Mesothelial cell of epicardium (in vitro differentiated cells): ENCODE results near the gene GAPDHS. TPM values are rescaled to one million over a fixed set of nuclear protein-coding genes. Genes with fewer than 3 reads are reported as not detected.

Experiments
- DNase-seq, 2 experiments: peaks; one replicate each; pipeline ENCODE4 v3.0.0; 2021; ENCODE audit warnings: low spot score in 2 of 2; ENCODE audit not compliant: unreplicated experiment in 2 of 2
- H3K27ac Mint-ChIP-seq: 2 replicates; pipeline ENCODE4 v1.8.0; 2021; ENCODE audit warnings: mixed read lengths
- H3K27me3 Mint-ChIP-seq: 2 replicates; pipeline ENCODE4 v1.8.0; 2021; ENCODE audit warnings: low read depth, mixed read lengths
- H3K36me3 Mint-ChIP-seq: 2 replicates; pipeline ENCODE4 v1.8.0; 2021; ENCODE audit warnings: mixed read lengths
- H3K4me1 Mint-ChIP-seq: 2 replicates; pipeline ENCODE4 v1.8.0; 2021; ENCODE audit warnings: mixed read lengths
- H3K4me3 Mint-ChIP-seq: 2 replicates; pipeline ENCODE4 v1.8.0; 2021; ENCODE audit warnings: mild to moderate bottlenecking, moderate library complexity, mixed read lengths
- H3K9me3 Mint-ChIP-seq: 2 replicates; pipeline ENCODE4 v1.8.0; 2021; ENCODE audit warnings: mixed read lengths
- CTCF ChIP-seq: fragments of 200-600 bp; sonication (generic); IDR thresholded peaks from one replicate; pipeline ENCODE4 v1.5.0; 2021; ENCODE audit warnings: antibody characterized with exemption; ENCODE audit not compliant: unreplicated experiment
- total RNA-seq: library from RNA; stranded (reverse); gene quantifications from 3 replicates; pipeline ENCODE4 v1.2.1, GENCODE V29; 2021

Gene GAPDHS
- total RNA-seq, 1 donor from 2014 or later: not detected

- no peak for TF ChIP-seq CTCF
- no peak overlapping the region for H3K27ac Mint-ChIP-seq
- no peaks in the 10 kb centered on the region for H3K27me3 Mint-ChIP-seq
- no peak for DNase-seq
- peaks cover 17% of the 10 kb centered on the region for H3K36me3 Mint-ChIP-seq
- peaks cover 5% of the 10 kb centered on the region for H3K4me1 Mint-ChIP-seq
- no peaks in the 10 kb centered on the region for H3K9me3 Mint-ChIP-seq
- no peak overlapping the region for H3K4me3 Mint-ChIP-seq
Measured at GRCh38 chr19:35498220-35498619, 35.0 kb upstream of the GAPDHS start.

- Mint-ChIP-seq H3K27ac (no peak overlapping the region), H3K36me3 (peaks cover 17% of the 10 kb centered on the region), H3K4me3 (no peak overlapping the region), H3K27me3 (no peaks in the 10 kb centered on the region), H3K4me1 (peaks cover 5% of the 10 kb centered on the region), H3K9me3 (no peaks in the 10 kb centered on the region)
- TF ChIP-seq CTCF: no peak
- DNase-seq: no peak
Measured at GRCh38 chr19:35498984-35499527, 34.2 kb upstream of the GAPDHS start.

- H3K4me3 Mint-ChIP-seq: no peak overlapping the region
- DNase-seq: no peak
- peaks cover under 1% of the 10 kb centered on the region for H3K4me1 Mint-ChIP-seq
- TF ChIP-seq CTCF: no peak
- H3K27ac Mint-ChIP-seq: no peak overlapping the region
- peaks cover 21% of the 10 kb centered on the region for H3K36me3 Mint-ChIP-seq
- no peaks in the 10 kb centered on the region for H3K9me3 Mint-ChIP-seq
- H3K27me3 Mint-ChIP-seq: no peaks in the 10 kb centered on the region
Measured at GRCh38 chr19:35500611-35501010, 32.6 kb upstream of the GAPDHS start.

- DNase-seq: no peak
- H3K4me3 Mint-ChIP-seq: no peak overlapping the region
- peaks cover 24% of the 10 kb centered on the region for H3K36me3 Mint-ChIP-seq
- H3K9me3 Mint-ChIP-seq: no peaks in the 10 kb centered on the region
- H3K27ac Mint-ChIP-seq: no peak overlapping the region
- TF ChIP-seq CTCF: no peak
- H3K4me1 Mint-ChIP-seq: no peaks in the 10 kb centered on the region
- no peaks in the 10 kb centered on the region for H3K27me3 Mint-ChIP-seq
Measured at GRCh38 chr19:35501684-35502083, 31.6 kb upstream of the GAPDHS start.

- Mint-ChIP-seq H3K4me1 (no peaks in the 10 kb centered on the region), H3K4me3 (no peak overlapping the region), H3K27ac (no peak overlapping the region), H3K27me3 (no peaks in the 10 kb centered on the region), H3K36me3 (peaks cover 22% of the 10 kb centered on the region), H3K9me3 (no peaks in the 10 kb centered on the region)
- TF ChIP-seq CTCF: no peak
- DNase-seq: no peak
Measured at GRCh38 chr19:35502751-35503150, 30.5 kb upstream of the GAPDHS start.

- peaks cover 2% of the 10 kb centered on the region for H3K27me3 Mint-ChIP-seq
- H3K4me1 Mint-ChIP-seq: peaks cover 15% of the 10 kb centered on the region
- TF ChIP-seq CTCF: no peak
- no peak overlapping the region for H3K27ac Mint-ChIP-seq
- peaks cover 14% of the 10 kb centered on the region for H3K36me3 Mint-ChIP-seq
- DNase-seq: no peak
- H3K9me3 Mint-ChIP-seq: no peaks in the 10 kb centered on the region
- no peak overlapping the region for H3K4me3 Mint-ChIP-seq
Measured at GRCh38 chr19:35506011-35506410, 27.2 kb upstream of the GAPDHS start.
